Common myeloid progenitor, CD34-positive (primary cell): Measurements from ENCODE around the gene ZNF134. TPM values are rescaled to one million over a fixed set of nuclear protein-coding genes. Genes with fewer than 3 reads are reported as not detected.

Source experiments
- CTCF ChIA-PET: fragments of 350-600 bp; sonication (Branson Sonifier 250); formaldehyde crosslinking; loops from one replicate; lab custom pipeline; 2021; ENCODE audit warnings: antibody characterized with exemption; lab: Charles Lee
- POLR2A ChIA-PET: fragments of 350-600 bp; sonication (Branson Sonifier 250); formaldehyde crosslinking; loops from one replicate; lab custom pipeline; 2021; ENCODE audit warnings: antibody characterized with exemption; lab: Charles Lee
- DNase-seq, 3 donors: peaks; one replicate each; pipeline versions ENCODE4 v3.0.0 to v3.0.0-alpha.2; 2013
- H3K27ac ChIP-seq, 2 experiments: 1 replicate in 1 of 2; 2 replicates in 1 of 2; pipeline ENCODE4 v1.7.0; 2013; ENCODE audit warnings: inconsistent platforms in 2 of 2, low read length in 2 of 2, mild to moderate bottlenecking in 2 of 2, low read depth in 1 of 2, moderate library complexity in 1 of 2; ENCODE audit not compliant: severe bottlenecking in 2 of 2, insufficient read depth in 1 of 2, poor library complexity in 1 of 2
- H3K27me3 ChIP-seq, 5 experiments: replicated peaks in 2 of 5; 1 replicate in 3 of 5; 2 replicates in 2 of 5; pipeline versions ENCODE4 v1.6.1 to v1.7.0; 2013; ENCODE audit warnings: low read length in 4 of 5, mild to moderate bottlenecking in 2 of 5, moderate library complexity in 2 of 5, inconsistent platforms in 1 of 5; ENCODE audit not compliant: insufficient read depth in 5 of 5, control insufficient read depth in 4 of 5
- H3K36me3 ChIP-seq, 4 experiments: 1 replicate in 2 of 4; 2 replicates in 2 of 4; pipeline versions ENCODE4 v1.6.1 to v1.7.0; 2013; ENCODE audit warnings: low read length in 3 of 4, control low read depth in 1 of 4, mild to moderate bottlenecking in 1 of 4; ENCODE audit not compliant: control insufficient read depth in 4 of 4, insufficient read depth in 4 of 4
- H3K4me1 ChIP-seq, 4 experiments: 1 replicate in 3 of 4; 2 replicates in 1 of 4; pipeline versions ENCODE4 v1.6.1 to v1.7.1; 2013; ENCODE audit warnings: low read length in 3 of 4, mild to moderate bottlenecking in 3 of 4, control low read depth in 1 of 4, inconsistent platforms in 1 of 4, moderate library complexity in 1 of 4; ENCODE audit not compliant: control insufficient read depth in 4 of 4, insufficient read depth in 4 of 4; ENCODE audit errors: control extremely low read depth in 1 of 4
- H3K4me3 ChIP-seq, 7 experiments: 1 replicate in 4 of 7; 2 replicates in 3 of 7; pipeline versions ENCODE4 v1.5.1 to v1.7.0; 2013; ENCODE audit warnings: mild to moderate bottlenecking in 7 of 7, low read length in 6 of 7, moderate library complexity in 6 of 7, inconsistent platforms in 2 of 7, low read depth in 2 of 7, control low read depth in 1 of 7; ENCODE audit not compliant: insufficient read depth in 4 of 7, control insufficient read depth in 1 of 7; ENCODE audit errors: extremely low read depth in 1 of 7
- H3K9me3 ChIP-seq, 5 experiments: 1 replicate in 4 of 5; 2 replicates in 1 of 5; pipeline versions ENCODE4 v1.6.1 to v1.7.1; 2013; ENCODE audit warnings: low read length in 4 of 5, mild to moderate bottlenecking in 2 of 5, inconsistent platforms in 1 of 5, low read depth in 1 of 5, moderate library complexity in 1 of 5; ENCODE audit not compliant: control insufficient read depth in 4 of 5, insufficient read depth in 2 of 5; ENCODE audit errors: control extremely low read depth in 1 of 5
- WGBS: methylation state at CpG from one replicate; pipeline ENCODE4 v1.1.5; 2013; ENCODE audit not compliant: insufficient coverage; 5-methylcytosine and 5-hydroxymethylcytosine counted together
- polyA plus RNA-seq: library from polyadenylated mRNA; unstranded; fragments of 120-200 nt; gene quantifications from one replicate; pipeline ENCODE4 v1.2.1, GENCODE V29; 2013

ZNF134 gene
- polyA plus RNA-seq = 36.2 TPM

DNA sequence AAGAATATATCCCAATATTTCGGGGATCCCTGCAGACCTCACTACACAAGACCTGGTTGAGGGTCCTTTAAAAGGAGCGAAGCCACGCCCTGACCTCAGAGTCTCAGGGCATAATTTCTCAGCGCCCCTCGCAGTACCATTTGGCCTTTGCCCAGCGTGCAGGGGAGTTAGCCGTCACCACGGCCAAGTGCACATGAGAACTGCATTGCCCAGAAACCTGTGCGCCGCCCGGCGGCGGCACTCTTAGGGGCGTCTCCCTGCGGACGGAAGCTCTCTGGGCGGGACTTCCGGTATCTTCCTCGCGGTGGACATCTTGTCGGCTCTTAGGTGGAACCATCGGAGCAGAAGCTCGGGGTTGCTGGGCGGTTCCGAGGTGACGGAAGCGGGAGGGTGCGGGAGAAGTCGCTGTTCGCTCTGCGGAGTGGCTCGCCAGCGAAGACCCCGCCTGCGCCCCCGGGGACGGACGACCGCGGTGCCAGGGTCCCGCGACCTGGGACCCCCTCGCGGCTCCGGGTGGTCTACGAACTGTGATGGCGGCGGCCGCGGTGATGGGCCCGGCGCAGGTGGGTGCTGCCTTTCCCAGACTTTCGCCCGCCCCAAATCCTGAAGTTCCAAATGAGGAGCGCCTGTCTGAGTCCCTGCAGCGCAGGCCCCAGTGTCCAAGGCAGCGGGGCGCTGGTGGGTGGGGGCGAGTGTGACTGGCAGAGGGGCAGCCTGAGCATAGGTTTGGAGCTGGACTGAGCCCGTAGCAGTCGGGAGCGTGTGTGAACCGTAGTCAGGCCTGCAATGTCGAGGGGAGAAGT lies at the start of gene ZNF134:
TSS of gene ZNF134 (plus strand) at position 302 of the 803 bp plus-strand sequence. CDS start 5,227 bp downstream, outside the sequence.
- Histone ChIP-seq H3K36me3 (peaks cover 25 to 42% (median 38%) of the 10 kb centered on the region in 4 experiments), H3K4me3 (peak within 1 kb of the TSS; percentile 83 to 98 (median 94)), H3K27me3 (no peaks in the 10 kb centered on the region), H3K9me3 (peaks cover 9 to 52% (median 47%) of the 10 kb centered on the region in 5 experiments), H3K27ac (peak within 1 kb of the TSS; percentile 78 to 84), H3K4me1 (peaks cover 0 to 12% (median 6%) of the 10 kb centered on the region in 4 experiments)
- WGBS = 3% methylated on average over 41 of the region's 64 CpGs
- ChIA-PET CTCF (interaction anchor here (2.1 kb wide), 1 partner anchor 13 kb away, joined by 9 read pairs; no protein-coding TSS in a partner anchor), POLR2A (interaction anchor here (1.4 kb wide), 1 partner anchor 18 kb away, joined by 7 read pairs; the partner anchor contains the start of gene ZNF211)
- DNase-seq = peak; percentile 96 to 97 (median 97)

DNA sequence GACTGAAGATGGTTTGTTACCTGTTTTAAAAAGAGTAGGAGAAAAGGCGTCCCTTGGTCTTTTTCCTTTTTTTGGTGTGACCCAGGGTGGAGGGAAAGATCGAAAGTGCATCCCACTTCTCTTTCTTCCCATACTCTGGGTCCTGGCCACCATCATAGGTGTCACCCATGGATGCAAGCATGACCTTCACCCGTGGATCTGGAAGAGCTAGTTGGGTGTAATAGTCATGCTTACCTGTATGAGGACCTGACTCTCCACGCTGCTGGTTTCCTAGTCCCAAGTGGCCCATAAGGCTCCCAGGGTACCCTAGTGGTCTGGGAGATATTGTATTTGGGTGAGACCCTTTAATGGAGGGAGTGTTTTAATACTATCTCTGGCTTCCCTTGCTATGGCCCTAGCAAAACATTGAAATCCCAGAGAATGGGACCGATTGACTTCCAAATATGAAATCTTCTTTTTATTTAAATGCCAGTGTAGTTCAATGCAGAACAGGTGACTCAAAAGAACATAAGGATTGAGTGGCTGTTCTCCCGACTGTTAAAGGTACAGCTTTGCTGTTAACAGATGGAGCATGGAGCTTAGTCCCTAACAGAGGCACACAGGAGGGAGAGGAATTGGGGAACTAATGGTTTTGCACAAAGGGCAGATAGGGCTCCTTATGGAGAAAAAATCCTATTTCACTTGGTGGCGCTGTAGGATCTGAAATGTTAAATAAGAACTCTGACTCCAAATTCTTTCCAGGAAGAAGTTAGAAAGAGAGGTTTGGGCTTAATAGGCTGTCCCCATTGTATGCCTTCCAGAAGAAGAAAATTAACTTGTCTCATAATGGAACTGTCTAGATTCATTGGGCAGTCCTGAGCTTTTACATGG lies 47.4 kb upstream of the ZNF134 start:
- H3K36me3 ChIP-seq = peaks cover under 1 to 13% (median 6%) of the 10 kb centered on the region in 4 experiments
- peak; percentile 54 to 68 (median 63) for DNase-seq
- 55% methylated on average over 4 of the region's 7 CpGs for WGBS
- no peaks in the 10 kb centered on the region for H3K4me1 ChIP-seq
- POLR2A ChIA-PET = no interaction called here
- peaks cover 5 to 86% (median 71%) of the 10 kb centered on the region in 5 experiments for H3K9me3 ChIP-seq
- CTCF ChIA-PET = no interaction called here
- H3K27me3 ChIP-seq = no peaks in the 10 kb centered on the region
- no peak overlapping the region for H3K27ac ChIP-seq
- H3K4me3 ChIP-seq = no peak overlapping the region

DNA sequence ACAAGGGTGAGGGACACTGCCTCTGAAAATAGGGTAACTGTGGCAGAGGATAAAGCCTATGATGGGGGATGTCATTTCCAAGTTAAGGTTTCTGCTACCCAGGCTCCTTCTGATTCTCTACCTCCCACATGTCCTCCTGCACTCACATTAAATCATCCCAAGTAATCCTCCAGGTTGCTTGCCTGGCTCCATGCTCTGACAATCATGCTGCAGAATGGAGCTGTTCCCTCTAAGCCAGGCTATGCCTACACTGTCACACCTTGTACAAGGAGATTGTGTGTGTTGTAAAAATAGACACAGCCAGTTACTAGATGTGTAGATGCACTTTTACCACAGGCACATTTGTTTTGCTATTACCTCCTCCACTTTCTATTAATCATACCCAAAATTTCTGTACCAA lies 43.3 kb upstream of the ZNF134 start:
- POLR2A ChIA-PET = no interaction called here
- CTCF ChIA-PET = no interaction called here

GRCh38 chr19:57572415-57572947 lies 41.6 kb upstream of the ZNF134 start:
- Histone ChIP-seq H3K9me3 (peaks cover 24 to 92% (median 82%) of the 10 kb centered on the region in 5 experiments), H3K36me3 (peaks cover 44 to 67% (median 60%) of the 10 kb centered on the region in 4 experiments), H3K4me3 (no peak overlapping the region), H3K4me1 (no peaks in the 10 kb centered on the region), H3K27me3 (no peaks in the 10 kb centered on the region), H3K27ac (no peak overlapping the region)
- ChIA-PET POLR2A (no interaction called here), CTCF (no interaction called here)
- DNase-seq = no peak
- WGBS = 100% methylated on average over 1 of the region's 3 CpGs

More for the DNA sequence above, 43.3 kb upstream of the ZNF134 start:
- no peak for DNase-seq
- Histone ChIP-seq H3K27ac (no peak overlapping the region), H3K4me3 (no peak overlapping the region), H3K9me3 (peaks cover 22 to 95% (median 87%) of the 10 kb centered on the region in 5 experiments), H3K4me1 (no peaks in the 10 kb centered on the region), H3K36me3 (peaks cover 37 to 53% (median 46%) of the 10 kb centered on the region in 4 experiments), H3K27me3 (no peaks in the 10 kb centered on the region)

DNA sequence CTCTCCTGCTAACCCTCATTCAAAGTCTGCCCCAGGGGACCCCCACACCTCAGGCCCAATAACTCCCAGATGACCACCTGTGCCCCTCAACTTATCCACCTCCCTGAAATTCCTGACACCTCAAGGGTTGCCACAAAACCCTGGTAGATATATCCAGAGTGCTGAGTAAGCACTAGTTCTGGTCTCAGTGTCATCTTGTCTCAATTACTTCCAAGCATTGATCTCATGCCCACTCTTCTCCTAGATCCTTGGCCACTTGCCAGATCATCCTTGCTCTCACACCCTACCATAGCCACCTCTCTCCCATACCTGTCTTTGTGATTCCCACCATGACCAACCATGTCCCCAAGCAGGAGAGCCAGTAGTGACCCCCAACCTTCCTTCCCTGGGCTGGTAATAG lies 37.4 kb upstream of the ZNF134 start:
- Histone ChIP-seq H3K4me3 (no peak overlapping the region), H3K36me3 (peaks cover 43 to 56% (median 53%) of the 10 kb centered on the region in 4 experiments), H3K27me3 (no peaks in the 10 kb centered on the region), H3K9me3 (peaks cover 18 to 59% (median 53%) of the 10 kb centered on the region in 5 experiments), H3K27ac (no peak overlapping the region), H3K4me1 (peaks cover 0 to 12% (median 8%) of the 10 kb centered on the region in 4 experiments)
- no peak for DNase-seq
- ChIA-PET POLR2A (no interaction called here), CTCF (no interaction called here)

GRCh38 chr19:57578487-57579205 lies 35.4 kb upstream of the ZNF134 start, which contains the start of gene ZNF416:
ZNF416 (minus strand) TSS chr19:57578911; CDS start chr19:57578704, 207 bp downstream.
- ChIA-PET POLR2A (interaction anchor here (0.5 to 0.6 kb wide), 3 partner anchors 51 to 1199 kb away, joined by 3 to 5 read pairs (median 4); no protein-coding TSS in a partner anchor), CTCF (interaction anchor here (1.5 kb wide), 1 partner anchor 21 kb away, joined by 3 read pairs; no protein-coding TSS in a partner anchor)
- Histone ChIP-seq H3K36me3 (peaks cover 26 to 37% (median 33%) of the 10 kb centered on the region in 4 experiments), H3K9me3 (peaks cover 11 to 56% (median 40%) of the 10 kb centered on the region in 5 experiments), H3K27ac (peak within 1 kb of the TSS; percentile 49 to 85), H3K4me3 (peak within 1 kb of the TSS; percentile 75 to 92 (median 90)), H3K27me3 (no peaks in the 10 kb centered on the region), H3K4me1 (peaks cover 0 to 18% (median 13%) of the 10 kb centered on the region in 4 experiments)
- peak; percentile 99 to 100 (median 100) for DNase-seq
- WGBS = under 1% methylated on average over 50 of the region's 62 CpGs
